ENCODE results near the gene ZSCAN5C.

ZSCAN5C gene

DNA sequence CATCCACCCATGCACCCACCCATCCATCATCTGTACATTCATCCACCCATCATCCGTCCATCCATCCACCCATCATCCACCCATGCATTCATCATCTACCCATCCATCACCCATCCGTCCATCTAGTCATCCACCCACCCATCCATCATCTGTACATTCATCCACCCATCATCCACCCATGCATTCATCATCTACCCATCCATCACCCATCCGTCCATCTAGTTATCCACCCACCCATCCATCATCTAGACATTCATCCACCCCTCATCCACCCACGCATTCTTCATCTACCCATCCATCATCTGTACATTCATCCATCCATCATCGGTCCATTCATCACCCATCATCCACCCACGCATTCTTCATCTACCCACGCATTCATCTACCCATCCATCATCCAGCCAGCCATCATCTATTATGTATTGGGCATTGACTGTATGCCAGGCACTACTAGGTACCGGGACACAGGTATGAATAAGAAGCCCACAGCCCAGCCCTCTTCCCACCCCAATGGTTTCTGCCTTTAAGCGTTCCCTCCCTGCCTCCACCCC lies 43.0 kb upstream of the ZSCAN5C start:
- Histone ChIP-seq H3K36me3 (ENCODE audit: low read length) (no peaks in the 10 kb centered on the region), H4K20me1 (ENCODE audit: low read depth, low read length) (no peaks in the 10 kb centered on the region), H3K79me2 (ENCODE audit: insufficient read depth, low read length) (no peaks in the 10 kb centered on the region), H3K9ac (ENCODE audit: low read length) (no peak overlapping the region), H3K4me3 (ENCODE audit: insufficient read depth, low read length, poor library complexity, severe bottlenecking) (no peak overlapping the region), H3K9me3 (ENCODE audit: insufficient read depth, low read length) (no peaks in the 10 kb centered on the region), H3K27ac (ENCODE audit: low read depth, low read length) (no peak overlapping the region), H3K4me2 (ENCODE audit: low read depth, low read length, poor library complexity, severe bottlenecking) (no peak overlapping the region), H2AFZ (ENCODE audit: low read depth, low read length, severe bottlenecking) (no peak overlapping the region), H3K27me3 (ENCODE audit: low read length) (no peaks in the 10 kb centered on the region), H3F3A (ENCODE audit: insufficient read depth) (no peaks in the 10 kb centered on the region), H3K9me2 (replicated peaks; ENCODE audit: insufficient read depth, low read length) (no peaks in the 10 kb centered on the region)
- no peak for TF ChIP-seq EZH2phosphoT487 (conservative IDR thresholded peaks at IDR 0.05; ENCODE audit: low read length)
- TF ChIP-seq, protein P1, sequence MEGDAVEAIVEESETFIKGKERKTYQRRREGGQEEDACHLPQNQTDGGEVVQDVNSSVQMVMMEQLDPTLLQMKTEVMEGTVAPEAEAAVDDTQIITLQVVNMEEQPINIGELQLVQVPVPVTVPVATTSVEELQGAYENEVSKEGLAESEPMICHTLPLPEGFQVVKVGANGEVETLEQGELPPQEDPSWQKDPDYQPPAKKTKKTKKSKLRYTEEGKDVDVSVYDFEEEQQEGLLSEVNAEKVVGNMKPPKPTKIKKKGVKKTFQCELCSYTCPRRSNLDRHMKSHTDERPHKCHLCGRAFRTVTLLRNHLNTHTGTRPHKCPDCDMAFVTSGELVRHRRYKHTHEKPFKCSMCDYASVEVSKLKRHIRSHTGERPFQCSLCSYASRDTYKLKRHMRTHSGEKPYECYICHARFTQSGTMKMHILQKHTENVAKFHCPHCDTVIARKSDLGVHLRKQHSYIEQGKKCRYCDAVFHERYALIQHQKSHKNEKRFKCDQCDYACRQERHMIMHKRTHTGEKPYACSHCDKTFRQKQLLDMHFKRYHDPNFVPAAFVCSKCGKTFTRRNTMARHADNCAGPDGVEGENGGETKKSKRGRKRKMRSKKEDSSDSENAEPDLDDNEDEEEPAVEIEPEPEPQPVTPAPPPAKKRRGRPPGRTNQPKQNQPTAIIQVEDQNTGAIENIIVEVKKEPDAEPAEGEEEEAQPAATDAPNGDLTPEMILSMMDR (IDR thresholded peaks at IDR 0.05; ENCODE audit: insufficient read depth, low read length, poor library complexity, severe bottlenecking): no peak

DNA sequence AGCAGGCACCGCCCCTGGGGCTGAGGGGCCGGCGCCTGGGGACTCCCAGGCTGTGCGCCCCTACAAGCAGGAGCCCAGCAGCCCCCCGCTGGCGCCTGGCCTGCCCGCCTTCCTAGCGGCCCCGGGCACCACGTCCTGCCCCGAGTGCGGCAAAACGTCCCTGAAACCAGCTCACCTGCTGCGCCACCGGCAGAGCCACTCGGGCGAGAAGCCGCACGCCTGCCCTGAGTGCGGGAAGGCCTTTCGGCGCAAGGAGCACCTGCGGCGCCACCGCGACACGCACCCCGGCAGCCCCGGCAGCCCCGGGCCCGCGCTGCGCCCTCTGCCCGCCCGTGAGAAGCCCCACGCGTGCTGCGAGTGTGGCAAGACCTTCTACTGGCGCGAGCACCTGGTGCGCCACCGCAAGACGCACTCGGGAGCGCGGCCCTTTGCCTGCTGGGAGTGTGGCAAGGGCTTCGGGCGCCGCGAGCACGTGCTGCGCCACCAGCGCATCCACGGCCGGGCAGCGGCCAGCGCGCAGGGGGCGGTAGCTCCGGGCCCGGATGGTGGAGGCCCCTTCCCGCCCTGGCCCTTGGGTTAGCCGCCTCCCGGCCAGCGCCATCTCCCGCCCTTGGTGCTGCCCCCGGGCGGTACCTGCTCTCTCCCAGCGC lies 42.3 kb upstream of the ZSCAN5C start:
- Histone ChIP-seq H3K4me3 (ENCODE audit: insufficient read depth, low read length, poor library complexity, severe bottlenecking) (no peak overlapping the region), H3K79me2 (ENCODE audit: insufficient read depth, low read length) (no peaks in the 10 kb centered on the region), H3K4me2 (ENCODE audit: low read depth, low read length, poor library complexity, severe bottlenecking) (no peak overlapping the region), H3K27me3 (ENCODE audit: low read length) (no peaks in the 10 kb centered on the region), H4K20me1 (ENCODE audit: low read depth, low read length) (no peaks in the 10 kb centered on the region), H3K9me2 (replicated peaks; ENCODE audit: insufficient read depth, low read length) (no peaks in the 10 kb centered on the region), H3K36me3 (ENCODE audit: low read length) (no peaks in the 10 kb centered on the region), H3F3A (ENCODE audit: insufficient read depth) (no peaks in the 10 kb centered on the region), H3K27ac (ENCODE audit: low read depth, low read length) (no peak overlapping the region), H3K9ac (ENCODE audit: low read length) (no peak overlapping the region), H2AFZ (ENCODE audit: low read depth, low read length, severe bottlenecking) (no peak overlapping the region), H3K9me3 (ENCODE audit: insufficient read depth, low read length) (no peaks in the 10 kb centered on the region)
- TF ChIP-seq, protein P1 (IDR thresholded peaks at IDR 0.05; ENCODE audit: insufficient read depth, low read length, poor library complexity, severe bottlenecking): no peak
- TF ChIP-seq EZH2phosphoT487 (conservative IDR thresholded peaks at IDR 0.05; ENCODE audit: low read length): no peak

DNA sequence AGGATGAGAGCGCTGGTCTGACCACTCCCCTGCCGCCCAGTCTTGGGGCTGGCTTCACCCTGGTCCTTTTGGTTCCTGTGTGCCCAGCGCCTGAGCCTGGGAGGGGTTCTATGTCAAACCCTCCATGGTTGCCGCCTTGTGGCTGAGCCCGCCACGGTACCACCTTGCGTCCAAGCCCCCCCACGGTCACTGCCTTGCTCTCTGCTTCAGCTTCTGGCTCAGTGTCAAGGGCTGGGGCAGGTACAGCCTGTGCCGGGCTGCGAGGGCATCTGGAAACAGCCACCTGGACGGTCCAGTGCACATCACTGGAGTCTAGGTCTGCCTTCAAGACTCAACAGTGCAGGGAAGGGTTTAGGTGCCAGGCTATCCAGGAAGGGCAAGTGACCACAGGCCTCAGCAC lies 40.5 kb upstream of the ZSCAN5C start:
- Histone ChIP-seq H3K4me2 (ENCODE audit: low read depth, low read length, poor library complexity, severe bottlenecking) (no peak overlapping the region), H3K9me2 (replicated peaks; ENCODE audit: insufficient read depth, low read length) (no peaks in the 10 kb centered on the region), H4K20me1 (ENCODE audit: low read depth, low read length) (no peaks in the 10 kb centered on the region), H3K4me3 (ENCODE audit: insufficient read depth, low read length, poor library complexity, severe bottlenecking) (no peak overlapping the region), H3K79me2 (ENCODE audit: insufficient read depth, low read length) (no peaks in the 10 kb centered on the region), H3K9me3 (ENCODE audit: insufficient read depth, low read length) (no peaks in the 10 kb centered on the region), H3K36me3 (ENCODE audit: low read length) (no peaks in the 10 kb centered on the region), H3F3A (ENCODE audit: insufficient read depth) (no peaks in the 10 kb centered on the region), H3K27ac (ENCODE audit: low read depth, low read length) (no peak overlapping the region), H3K9ac (ENCODE audit: low read length) (no peak overlapping the region), H2AFZ (ENCODE audit: low read depth, low read length, severe bottlenecking) (no peak overlapping the region), H3K27me3 (ENCODE audit: low read length) (no peaks in the 10 kb centered on the region)
- TF ChIP-seq EZH2phosphoT487 (conservative IDR thresholded peaks at IDR 0.05; ENCODE audit: low read length): no peak
- TF ChIP-seq, protein P1 (IDR thresholded peaks at IDR 0.05; ENCODE audit: insufficient read depth, low read length, poor library complexity, severe bottlenecking): no peak
